Smooth muscle cell of the brain vasculature (primary cell): ENCODE data around the gene MAP2K5.

Source experiments
- DNase-seq: peaks from one replicate; pipeline ENCODE4 v3.0.0-alpha.2; 2012; ENCODE audit warnings: low read depth, low spot score

The MAP2K5 gene

DNA sequence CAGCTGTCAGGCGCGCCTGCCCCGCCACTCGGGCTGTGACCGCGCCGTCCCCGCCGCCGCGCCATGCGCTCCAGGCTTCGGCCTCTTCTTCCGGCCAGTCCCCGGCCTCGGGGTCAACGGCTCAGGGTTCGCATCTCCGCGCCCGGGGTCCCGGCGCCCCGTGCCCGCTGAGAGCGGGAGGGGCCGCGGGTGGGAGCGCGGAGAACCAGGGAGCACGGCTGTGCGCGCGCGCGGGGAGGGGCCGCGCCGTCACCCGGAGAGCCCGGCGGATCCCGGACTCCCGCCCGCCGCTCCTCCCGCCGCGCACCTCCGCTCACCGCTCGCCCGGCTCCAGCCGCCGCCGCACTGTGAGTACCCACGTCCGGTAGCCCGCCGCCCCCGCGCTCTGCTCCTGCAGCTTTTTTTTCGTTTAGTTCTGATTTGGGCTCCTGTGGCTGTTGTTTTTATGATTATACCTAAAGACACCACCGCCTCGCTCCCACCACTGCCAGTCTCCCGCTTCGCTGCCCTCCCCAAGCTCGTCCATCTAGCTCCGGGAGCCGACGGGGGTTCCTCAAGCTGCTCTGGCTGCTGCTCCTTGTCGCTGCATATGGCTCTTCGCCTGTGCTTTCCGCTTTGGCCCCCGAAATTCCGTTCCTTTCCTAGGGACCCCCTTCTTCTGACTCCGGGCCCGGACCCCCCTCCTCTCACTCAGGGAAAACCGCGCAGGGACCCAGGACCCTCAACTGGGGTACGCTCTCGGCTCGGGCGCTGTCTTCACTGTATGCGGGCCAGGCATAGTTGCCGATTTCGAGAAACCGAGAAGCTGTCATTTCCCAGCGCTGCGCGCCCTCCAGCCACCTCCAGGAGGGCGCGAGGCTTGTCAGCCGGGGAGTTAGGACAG, 281.1 kb downstream of the MAP2K5 start:
- DNase-seq, result no peak

GRCh38 chr15:67824197-67824968, 281.9 kb downstream of the MAP2K5 start:
- no peak for DNase-seq

DNA sequence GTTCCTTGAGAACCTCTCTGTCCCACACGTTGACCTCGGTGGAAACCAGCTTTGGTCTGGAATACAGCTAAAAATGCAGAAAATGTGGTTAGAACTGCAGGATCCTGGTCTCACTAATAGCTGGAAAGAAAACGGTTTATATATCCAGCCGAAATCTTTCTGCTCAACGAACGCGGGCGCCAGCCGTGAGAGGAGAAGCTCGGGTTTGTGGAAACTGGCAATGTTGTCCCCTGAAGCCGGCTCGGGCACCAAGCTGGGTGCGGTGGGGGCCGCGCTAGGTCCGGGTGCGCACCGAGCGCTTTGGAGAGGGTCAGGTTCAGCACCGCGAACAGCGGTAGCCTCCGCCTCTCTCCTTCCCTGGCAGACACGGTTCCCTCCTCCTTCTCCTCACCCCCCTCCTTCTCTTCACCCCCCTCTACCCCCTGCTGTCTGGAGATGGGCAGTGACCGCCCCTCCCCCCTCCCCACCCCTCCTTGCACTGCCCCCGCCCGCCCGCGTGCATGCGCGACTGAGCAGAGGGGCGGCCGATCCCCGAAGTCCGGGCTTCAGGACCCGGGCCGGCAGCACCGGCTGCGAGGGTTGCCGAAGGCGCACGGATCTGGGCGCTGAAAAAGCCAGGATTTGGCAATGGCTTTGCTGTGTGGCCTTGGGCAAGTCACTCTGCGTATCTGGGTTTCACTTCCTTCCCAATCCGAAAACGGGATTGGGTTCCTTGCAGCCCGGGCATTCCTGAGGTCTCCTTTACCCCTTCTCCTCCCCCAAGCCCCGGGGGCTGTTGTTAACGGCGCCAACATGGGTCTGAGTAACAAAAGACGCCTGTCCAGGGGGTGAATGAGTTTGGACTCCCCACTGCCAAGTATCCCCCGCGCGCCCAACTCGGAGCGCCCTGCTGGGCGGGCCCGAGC, 282.7 kb downstream of the MAP2K5 start, which contains the start of gene SKOR1:
Gene SKOR1, plus strand, starts transcription at position 534 of the 905 bp plus-strand sequence. Its CDS starts 94 bp downstream, at position 628.
- DNase-seq, result no peak

DNA sequence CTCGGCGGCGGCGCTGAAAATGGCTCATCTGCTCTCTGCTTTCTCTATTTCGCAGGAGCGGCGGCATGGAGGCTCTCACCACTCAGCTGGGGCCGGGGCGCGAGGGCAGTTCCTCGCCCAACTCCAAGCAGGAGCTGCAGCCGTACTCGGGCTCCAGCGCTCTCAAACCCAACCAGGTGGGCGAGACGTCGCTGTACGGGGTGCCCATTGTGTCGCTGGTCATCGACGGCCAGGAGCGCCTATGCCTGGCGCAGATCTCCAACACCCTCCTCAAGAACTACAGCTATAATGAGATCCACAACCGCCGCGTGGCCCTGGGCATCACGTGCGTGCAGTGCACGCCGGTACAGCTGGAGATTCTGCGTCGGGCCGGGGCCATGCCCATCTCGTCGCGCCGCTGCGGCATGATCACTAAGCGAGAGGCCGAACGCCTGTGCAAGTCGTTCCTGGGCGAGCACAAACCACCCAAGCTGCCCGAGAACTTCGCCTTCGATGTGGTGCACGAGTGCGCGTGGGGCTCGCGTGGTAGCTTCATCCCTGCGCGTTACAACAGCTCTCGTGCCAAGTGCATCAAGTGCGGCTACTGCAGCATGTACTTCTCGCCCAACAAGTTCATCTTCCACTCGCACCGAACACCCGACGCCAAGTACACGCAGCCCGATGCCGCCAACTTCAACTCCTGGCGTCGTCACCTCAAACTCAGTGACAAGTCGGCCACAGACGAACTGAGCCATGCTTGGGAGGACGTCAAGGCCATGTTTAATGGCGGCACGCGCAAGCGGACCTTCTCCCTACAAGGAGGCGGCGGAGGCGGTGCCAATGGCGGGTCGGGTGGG, 283.6 kb downstream of the MAP2K5 start:
- DNase-seq, result no peak

GRCh38 chr15:67826717-67827561, 284.4 kb downstream of the MAP2K5 start:
- no peak for DNase-seq

- no peak for DNase-seq
Observed at GRCh38 chr15:67827562-67828277, 285.2 kb downstream of the MAP2K5 start.

GRCh38 chr15:67828278-67828968, 285.9 kb downstream of the MAP2K5 start:
- no peak for DNase-seq

GRCh38 chr15:67828969-67829646, 286.6 kb downstream of the MAP2K5 start:
- DNase-seq, result no peak

DNA sequence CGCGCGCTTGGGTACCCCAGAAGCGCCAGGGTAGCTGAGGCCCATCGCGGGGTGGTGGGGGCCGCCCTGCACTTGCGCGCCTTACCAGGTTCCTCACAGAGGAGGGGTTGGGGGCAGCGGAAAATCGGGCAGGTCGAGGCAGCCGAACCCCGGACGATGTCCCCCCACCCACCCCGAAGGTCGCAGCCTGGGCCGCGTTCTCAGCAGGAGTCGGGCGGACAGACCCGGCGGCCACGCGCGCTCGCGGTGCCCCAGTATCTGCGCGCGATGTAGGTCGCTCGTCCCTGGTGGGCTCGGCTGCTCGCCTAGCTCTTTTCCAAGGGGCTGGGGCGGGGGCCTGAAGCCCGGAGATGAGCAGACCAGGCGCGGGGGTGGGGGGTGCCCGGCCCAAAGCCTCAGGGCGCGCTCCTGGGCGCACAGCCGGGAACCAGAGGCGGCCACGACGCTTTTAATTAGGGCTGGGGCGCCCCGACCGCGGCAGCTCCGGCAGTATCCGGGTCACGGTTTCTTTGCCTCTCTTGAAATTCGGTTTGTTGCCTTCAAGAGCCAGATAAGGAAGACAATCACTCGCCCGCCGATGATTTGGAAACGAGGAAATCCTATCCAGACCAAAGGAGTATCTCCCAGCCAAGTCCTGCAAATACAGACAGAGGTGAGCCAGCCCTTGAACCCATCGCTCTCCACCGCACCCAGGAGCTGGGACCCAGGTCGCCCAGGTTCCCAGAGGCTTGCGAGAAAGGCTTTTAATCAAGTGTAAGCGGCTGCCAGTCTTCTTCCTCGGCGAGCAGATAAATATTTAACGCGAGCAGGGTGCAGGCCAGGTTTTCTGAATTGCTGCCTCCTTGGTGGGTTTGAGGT, 287.4 kb downstream of the MAP2K5 start:
- DNase-seq, result no peak

DNA sequence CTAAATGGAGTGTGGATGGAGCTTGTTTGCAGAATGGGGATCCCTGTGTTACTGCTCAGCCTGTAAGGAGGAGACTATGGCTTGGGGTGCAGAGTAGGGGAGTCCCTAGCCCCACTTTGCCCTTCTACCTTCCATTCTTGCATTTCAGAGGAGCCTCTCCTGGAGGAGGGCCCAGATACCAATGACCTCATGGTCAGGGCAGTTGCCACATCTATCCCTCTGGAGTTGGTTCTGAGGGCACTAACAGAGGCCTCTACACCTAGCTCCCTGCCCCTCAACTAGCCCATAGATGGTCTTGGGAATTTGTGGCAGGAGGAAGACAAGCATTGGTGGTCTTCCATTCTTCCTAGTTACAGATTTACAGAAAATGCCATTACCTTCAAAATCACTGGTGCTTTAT, 288.9 kb downstream of the MAP2K5 start:
- DNase-seq, result no peak

DNA sequence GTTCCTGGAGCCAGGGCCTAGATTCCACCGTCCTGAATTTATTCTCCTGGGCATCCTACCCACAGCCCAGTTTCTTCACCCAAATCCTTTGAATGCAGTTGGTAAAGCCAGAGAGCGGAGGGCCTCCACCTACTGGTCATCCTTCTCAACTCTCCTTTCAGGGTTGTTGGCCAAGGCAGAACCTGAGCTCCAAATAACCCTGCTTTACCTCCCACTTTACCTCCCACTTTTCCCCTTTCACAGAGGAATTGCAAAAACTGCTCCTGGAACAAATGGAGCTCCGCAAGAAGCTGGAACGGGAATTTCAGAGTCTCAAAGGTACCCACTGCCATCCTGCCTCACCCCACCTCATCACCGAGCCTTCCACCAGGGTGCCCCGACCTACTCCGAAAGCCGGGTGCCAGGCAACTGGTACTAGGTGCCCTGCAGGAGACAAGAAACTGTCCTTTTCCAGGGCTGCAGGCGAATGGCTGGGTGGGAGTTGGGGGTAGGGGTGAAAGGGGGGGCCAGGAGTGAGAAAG, 289.6 kb downstream of the MAP2K5 start:
- DNase-seq, result no peak

- DNase-seq, result no peak
Observed at GRCh38 chr15:67832897-67833709, 290.6 kb downstream of the MAP2K5 start.

GRCh38 chr15:67833710-67834511, 291.4 kb downstream of the MAP2K5 start:
- no peak for DNase-seq

DNA sequence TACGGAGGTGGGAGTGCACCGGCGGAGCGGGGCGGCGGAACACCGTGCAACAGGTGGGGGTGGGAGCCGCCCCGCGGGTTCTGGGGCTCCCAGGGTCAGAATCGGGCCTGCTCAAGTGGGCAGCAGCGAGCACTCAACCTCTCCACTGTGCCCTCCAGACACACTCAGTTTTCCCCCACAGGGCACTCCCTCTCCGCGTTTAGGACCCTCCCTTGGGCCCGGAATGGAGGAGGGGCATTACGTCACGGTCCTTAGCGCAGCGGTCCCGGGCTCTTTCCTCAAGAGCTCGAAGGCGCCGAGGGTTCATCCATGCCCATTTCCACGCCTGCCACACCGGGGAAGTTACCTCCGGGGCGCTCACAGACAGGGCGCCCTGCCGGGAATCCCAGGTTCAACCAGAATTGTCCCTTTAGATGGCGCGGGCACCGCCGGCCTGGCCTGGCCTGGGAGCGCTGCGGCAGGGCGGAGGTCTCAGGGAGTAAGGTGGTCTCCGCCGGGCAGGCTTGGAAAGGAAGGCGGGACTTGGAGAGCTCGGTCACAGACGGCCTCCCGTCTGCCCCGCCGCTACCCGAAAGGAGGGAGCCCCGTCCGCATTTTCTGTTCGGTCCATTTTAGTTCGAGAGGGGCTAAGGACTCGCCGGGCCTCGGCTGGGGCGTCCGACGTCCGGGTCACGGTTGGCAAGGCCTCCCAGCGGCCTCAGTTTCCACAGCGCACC, 292.2 kb downstream of the MAP2K5 start:
- DNase-seq, result no peak
